GM21529 (cell line): ENCODE results near the gene SEC14L5.

ENCODE experiments used
- ATAC-seq: cut with Tn5 transposase; IDR thresholded peaks from one replicate; pipeline ENCODE4 v1.9.1; 2021; ENCODE audit not compliant: unreplicated experiment

Gene SEC14L5

GRCh38 chr16:5007256-5007655 is 49.1 kb downstream of the SEC14L5 start:
- ATAC-seq: no peak

- ATAC-seq: no peak
These were observed 50.2 kb downstream of the SEC14L5 start for GRCh38 chr16:5008311-5008731.

DNA sequence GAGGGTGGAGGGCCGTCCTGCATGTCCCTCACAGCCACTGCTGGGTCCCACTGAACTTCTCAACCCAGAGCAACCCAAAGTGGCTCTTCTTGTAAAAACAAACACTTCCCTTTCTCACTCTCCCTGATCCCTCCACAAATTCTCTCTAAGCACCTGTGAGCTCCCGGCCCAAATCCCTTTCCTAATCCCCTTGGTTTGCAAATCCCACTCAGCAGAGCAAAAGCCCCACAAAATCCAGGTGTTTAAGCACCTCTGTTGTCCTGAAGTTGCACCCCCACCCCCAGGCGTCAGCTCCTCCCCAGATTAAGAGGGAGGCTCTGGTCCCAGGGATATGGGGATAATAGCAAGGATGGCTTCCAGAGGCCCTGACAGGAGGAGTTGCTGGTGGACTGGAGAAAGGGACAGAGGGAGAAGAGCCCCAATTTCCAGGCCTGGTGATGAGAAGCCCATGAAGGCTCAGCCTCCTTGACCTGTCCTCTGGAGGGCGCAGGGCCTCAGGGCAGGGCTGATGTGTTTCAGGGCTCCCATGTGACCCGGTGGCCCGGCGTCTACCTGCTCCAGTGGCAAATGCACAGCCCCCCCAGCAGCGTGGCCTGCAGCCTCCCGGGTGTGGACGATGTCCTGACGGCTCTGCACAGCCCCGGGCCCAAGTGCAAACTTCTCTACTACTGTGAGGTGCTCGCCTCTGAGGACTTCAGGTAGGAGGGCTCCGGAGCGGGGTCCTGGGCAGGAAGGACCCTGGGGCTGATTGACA is 52.6 kb downstream of the SEC14L5 start:
- no peak for ATAC-seq

DNA sequence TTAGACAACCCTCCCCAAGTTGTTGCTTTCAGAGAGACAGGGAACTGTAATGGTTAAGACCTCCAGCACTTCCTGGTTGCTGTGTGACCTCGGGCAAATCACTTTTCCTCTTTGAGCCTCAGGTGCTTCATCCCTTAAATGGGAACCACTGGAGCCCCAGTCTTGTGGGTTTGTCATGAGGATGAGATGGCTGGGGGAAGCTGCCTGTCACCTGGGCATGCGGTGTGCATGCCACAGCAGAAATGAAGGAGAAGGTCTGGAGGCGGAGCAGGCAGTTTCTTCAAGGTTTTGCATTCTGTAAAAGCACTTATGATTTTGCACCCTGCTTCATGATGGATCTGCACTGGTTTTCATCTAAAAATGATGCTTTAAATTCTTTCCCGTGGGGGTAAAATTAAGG is 53.5 kb downstream of the SEC14L5 start:
- ATAC-seq: no peak

DNA sequence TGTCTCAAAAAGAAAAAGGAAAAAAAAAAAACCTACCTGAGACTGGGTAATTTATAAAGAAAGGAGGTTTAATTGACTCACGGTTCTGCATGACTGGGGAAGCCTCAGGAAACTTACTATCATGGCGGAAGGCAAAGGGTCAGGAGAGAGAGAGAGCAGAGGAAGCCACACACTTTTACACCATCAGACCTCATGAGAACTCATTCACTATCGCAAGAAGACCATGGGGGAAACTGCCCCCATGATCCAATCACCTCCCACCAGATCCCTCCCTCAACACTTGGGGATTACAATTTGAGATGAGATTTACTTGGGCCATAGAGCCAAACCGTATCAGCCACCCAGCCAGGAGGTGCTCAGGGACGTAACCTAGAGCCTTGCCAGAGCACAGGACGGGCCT is 54.8 kb downstream of the SEC14L5 start:
- ATAC-seq: no peak

DNA sequence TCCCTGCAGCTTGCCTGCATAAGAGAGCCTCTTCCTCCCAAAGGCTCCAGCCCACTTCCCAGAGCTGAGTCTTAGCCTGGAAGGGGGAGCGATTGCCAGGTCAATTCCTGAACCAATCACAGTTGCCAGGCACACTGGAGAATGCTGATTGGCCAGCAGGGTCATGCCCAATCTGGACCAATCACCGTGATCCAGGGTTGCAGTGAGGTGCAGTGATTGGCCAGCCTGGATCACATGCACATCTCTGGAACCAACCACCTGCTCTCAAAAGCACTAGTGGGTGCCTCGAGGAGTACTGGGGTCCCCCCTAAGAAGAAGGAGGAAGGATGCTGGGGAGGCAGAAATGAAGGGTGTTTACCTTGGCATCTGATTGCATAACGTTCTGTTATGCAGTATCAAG is 57.2 kb downstream of the SEC14L5 start:
- ATAC-seq: no peak

DNA sequence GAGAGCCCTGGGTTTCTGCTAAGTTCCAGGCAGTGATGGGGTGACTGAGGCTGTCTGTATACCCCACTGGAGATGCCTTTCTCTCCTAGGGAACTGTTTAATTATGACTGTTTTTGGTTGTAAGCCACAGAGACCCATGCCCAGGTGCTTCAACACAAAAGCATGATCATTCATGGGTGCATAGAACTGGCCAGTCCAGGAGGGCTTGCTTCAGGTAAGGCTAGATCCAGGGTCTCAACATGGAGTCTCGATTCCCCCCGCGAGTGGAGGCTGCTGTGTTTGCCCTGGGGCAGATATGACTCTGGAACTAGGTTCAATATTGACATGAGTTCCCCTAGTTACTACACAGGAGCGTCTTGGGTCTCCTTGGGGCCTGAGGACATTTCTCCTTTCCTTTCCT is 57.8 kb downstream of the SEC14L5 start:
- no peak for ATAC-seq

- no peak for ATAC-seq
These were observed 59.0 kb downstream of the SEC14L5 start for GRCh38 chr16:5016967-5017677.

- no peak for ATAC-seq
These were observed 59.5 kb downstream of the SEC14L5 start for GRCh38 chr16:5017678-5017969.

- no peak for ATAC-seq
These were observed 60.7 kb downstream of the SEC14L5 start for GRCh38 chr16:5018793-5019192.

DNA sequence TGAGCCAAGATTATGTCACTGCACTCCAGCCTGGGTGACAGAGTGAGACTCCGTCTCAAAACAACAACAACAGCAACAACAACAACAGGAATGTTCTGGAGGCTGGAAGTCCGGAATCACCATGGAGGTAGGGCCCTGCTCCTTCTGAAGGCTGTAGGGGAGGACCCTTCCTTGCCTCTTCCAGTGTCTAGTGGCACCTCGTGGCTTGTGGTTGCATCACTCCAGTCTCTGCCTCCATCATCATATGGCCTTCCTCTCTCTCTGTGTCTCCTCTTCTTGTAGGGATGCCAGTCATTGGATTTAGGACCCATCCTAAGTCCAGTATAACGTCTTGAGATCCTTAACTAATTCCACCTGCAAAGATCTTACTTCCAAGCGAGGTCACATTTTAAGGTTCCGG is 61.6 kb downstream of the SEC14L5 start:
- no peak for ATAC-seq

GRCh38 chr16:5020551-5020950 is 62.4 kb downstream of the SEC14L5 start:
- ATAC-seq: no peak

DNA sequence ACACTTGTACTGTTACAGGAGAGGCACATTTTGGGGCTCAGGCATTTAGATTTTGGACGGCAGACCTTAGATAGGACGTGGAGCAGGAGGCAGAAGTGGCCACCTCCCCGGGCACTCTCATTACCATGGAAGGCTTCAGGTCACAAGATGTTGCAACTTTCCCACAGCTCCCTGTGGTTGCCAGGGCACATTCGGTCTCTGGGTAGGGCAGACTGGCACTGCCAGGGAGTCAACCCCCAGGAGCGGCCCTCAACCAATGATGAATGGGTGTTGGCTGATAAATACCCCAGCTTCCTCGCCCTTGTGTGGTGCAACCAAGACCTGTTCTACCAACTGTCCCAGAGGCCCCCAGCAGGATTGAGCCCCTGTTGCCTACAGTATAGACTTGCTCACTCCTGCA is 64.4 kb downstream of the SEC14L5 start:
- ATAC-seq: no peak

GRCh38 chr16:5024632-5025031 is 66.5 kb downstream of the SEC14L5 start:
- no peak for ATAC-seq

GRCh38 chr16:5025171-5025632 is 67.1 kb downstream of the SEC14L5 start:
- no peak for ATAC-seq

DNA sequence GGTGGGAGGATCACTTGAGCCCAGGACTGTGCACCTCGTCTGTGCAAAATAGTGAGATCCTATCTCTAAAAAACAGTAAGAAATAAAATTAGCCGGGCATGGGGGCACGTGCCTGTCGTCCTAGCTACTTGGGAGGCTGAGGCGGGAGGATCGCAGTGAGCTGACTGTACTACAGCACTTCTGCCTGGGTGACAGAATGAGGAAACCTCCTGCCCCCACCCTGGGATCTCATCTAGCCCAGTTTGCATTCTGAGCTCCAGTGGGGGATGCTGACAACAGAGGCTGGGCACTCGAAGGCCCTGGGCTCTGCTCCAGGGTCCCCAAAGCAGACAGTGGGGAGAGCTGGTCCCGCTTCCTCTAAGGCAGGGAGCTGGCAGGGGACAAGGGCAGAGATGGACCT is 68.5 kb downstream of the SEC14L5 start:
- no peak for ATAC-seq

GRCh38 chr16:5027086-5027485 is 69.0 kb downstream of the SEC14L5 start:
- no peak for ATAC-seq

GRCh38 chr16:5027575-5028235 is 69.6 kb downstream of the SEC14L5 start:
- no peak for ATAC-seq

DNA sequence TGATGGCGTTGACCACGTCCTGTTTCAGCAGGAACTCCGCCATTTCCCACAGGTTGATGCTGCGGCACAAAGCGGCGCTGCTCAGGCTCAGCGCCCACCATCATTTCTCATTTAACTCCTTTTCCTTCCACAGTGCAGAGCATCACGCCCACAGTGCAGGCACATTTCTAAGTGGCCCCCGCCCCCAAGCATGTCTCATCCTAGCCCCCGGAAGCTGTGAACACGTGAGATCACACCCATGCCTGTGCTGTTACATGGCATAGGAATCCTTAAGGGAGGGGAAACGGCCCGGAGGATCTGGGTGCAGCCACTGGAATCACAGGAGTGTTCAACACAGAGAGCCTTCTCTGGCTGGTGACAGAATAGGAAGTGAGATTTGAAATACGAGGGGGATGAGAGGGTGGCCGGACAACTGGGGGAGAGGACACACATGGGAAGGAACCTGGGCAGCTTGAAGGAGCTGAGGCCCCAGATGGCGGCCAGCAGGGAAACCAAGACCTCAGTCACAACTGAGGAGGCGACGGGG is 70.9 kb downstream of the SEC14L5 start:
- no peak for ATAC-seq

DNA sequence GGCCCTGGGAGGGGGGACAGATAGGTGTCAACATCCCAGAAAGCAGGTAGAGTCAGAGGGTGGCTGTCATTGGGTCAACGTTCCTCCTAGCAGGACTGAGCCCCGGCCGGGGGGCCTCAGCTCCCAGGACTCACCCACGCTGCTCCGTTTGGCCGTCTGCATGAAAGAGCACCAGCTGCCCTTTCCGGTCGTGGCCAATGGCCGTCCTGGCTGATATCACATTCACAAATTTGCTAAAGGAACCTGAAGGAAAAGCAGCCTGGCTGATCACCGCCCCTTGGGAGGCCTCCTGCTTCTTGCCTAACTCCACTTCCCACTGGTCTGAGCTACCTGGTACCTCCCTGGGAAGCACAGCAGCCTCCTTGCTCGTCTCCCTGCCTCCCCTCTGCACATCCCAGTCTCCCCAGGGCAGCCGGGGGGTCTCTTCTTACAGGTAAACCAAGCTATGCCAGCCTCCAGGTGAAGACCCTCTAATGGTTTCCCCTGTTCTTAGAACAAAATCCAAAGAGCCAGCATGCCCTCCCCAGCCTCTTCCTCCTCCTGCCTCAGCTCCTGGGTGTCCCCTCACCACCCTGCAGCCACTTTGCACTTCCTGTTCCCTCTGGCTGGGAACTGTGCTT is 72.2 kb downstream of the SEC14L5 start:
- no peak for ATAC-seq

DNA sequence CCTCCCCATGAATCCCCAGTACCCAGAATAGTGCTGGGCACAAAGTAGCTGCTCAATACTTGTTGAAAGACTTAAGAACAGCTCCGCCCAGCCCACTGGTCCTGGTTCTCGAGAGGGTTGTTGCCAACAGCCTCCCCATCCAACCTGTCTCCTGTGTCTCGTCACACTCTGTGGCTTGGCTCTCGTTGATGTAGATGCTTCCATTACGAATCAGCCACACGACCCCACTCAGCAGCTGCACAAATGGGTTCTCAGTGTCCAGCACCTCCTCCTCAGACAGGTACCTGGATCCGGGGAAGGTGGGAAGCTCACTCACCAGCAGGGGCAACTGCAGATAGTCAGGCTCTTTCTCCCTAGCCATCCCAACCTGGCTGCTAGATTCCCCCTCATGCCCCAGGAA is 73.5 kb downstream of the SEC14L5 start:
- no peak for ATAC-seq
